Erythroblast (primary cell): ENCODE results near the gene NELL1.

Source experiments
- DNase-seq, 2 experiments: peaks; one replicate each; lab custom pipeline; 2025; lab: John Stamatoyannopoulos, UW
- GATA1 ChIP-seq: IDR thresholded peaks from 2 replicates; pipeline ENCODE4 v1.6.1; 2011; ENCODE audit warnings: low read depth, mild to moderate bottlenecking, control low read depth, low read length, moderate library complexity
- POLR2A ChIP-seq: IDR thresholded peaks from 2 replicates; pipeline ENCODE4 v1.6.1; 2011; ENCODE audit warnings: mild to moderate bottlenecking, low read length

Gene NELL1

GRCh38 chr11:20962581-20962980 lies 293.2 kb downstream of the NELL1 start:
- TF ChIP-seq GATA1 (no peak), POLR2A (no peak)

GRCh38 chr11:20963596-20963995 lies 294.2 kb downstream of the NELL1 start:
- no peak for TF ChIP-seq POLR2A
- TF ChIP-seq GATA1, result no peak
- DNase-seq, result no peak

More at GRCh38 chr11:20962581-20962980, 293.2 kb downstream of the NELL1 start:
- no peak for DNase-seq

GRCh38 chr11:20964985-20965384 lies 295.6 kb downstream of the NELL1 start:
- no peak for DNase-seq
- TF ChIP-seq POLR2A, result no peak
- no peak for TF ChIP-seq GATA1

GRCh38 chr11:20966489-20966888 lies 297.1 kb downstream of the NELL1 start:
- no peak for DNase-seq
- TF ChIP-seq GATA1 (no peak), POLR2A (no peak)

GRCh38 chr11:20973940-20974559 lies 304.7 kb downstream of the NELL1 start:
- TF ChIP-seq GATA1 (no peak), POLR2A (no peak)
- DNase-seq, result no peak

- no peak for TF ChIP-seq GATA1
- TF ChIP-seq POLR2A, result no peak
- no peak for DNase-seq
Measured at GRCh38 chr11:20980736-20981135, 311.4 kb downstream of the NELL1 start.

GRCh38 chr11:20990447-20990846 lies 321.1 kb downstream of the NELL1 start:
- TF ChIP-seq POLR2A (no peak), GATA1 (no peak)
- no peak for DNase-seq

GRCh38 chr11:20991471-20991870 lies 322.1 kb downstream of the NELL1 start:
- no peak for TF ChIP-seq POLR2A
- TF ChIP-seq GATA1, result no peak
- no peak for DNase-seq

GRCh38 chr11:21007297-21007696 lies 337.9 kb downstream of the NELL1 start:
- no peak for DNase-seq
- TF ChIP-seq POLR2A (no peak), GATA1 (no peak)

GRCh38 chr11:21018248-21018647 lies 348.9 kb downstream of the NELL1 start:
- TF ChIP-seq POLR2A, result no peak
- TF ChIP-seq GATA1, result no peak

GRCh38 chr11:21026685-21027084 lies 357.3 kb downstream of the NELL1 start:
- no peak for TF ChIP-seq POLR2A
- no peak for TF ChIP-seq GATA1
- no peak for DNase-seq

More at GRCh38 chr11:21018248-21018647, 348.9 kb downstream of the NELL1 start:
- DNase-seq, result no peak

- TF ChIP-seq POLR2A (no peak), GATA1 (no peak)
Measured at GRCh38 chr11:21037850-21038249, 368.5 kb downstream of the NELL1 start.

GRCh38 chr11:21038801-21039200 lies 369.4 kb downstream of the NELL1 start:
- DNase-seq, result no peak
- TF ChIP-seq POLR2A, result no peak
- TF ChIP-seq GATA1, result no peak

More at GRCh38 chr11:21037850-21038249, 368.5 kb downstream of the NELL1 start:
- DNase-seq, result no peak

- no peak for DNase-seq
- TF ChIP-seq POLR2A (no peak), GATA1 (no peak)
Measured at GRCh38 chr11:21040630-21041029, 371.2 kb downstream of the NELL1 start.

GRCh38 chr11:21048626-21049025 lies 379.2 kb downstream of the NELL1 start:
- no peak for DNase-seq
- TF ChIP-seq POLR2A, result no peak
- TF ChIP-seq GATA1, result no peak

- DNase-seq, result no peak
- TF ChIP-seq GATA1 (no peak), POLR2A (no peak)
Measured at GRCh38 chr11:21053466-21053865, 384.1 kb downstream of the NELL1 start.
